Transverse colon (tissue), 4 donors: ENCODE measurements around the gene NBAS. TPM values are rescaled to one million over a fixed set of nuclear protein-coding genes. Genes with fewer than 3 reads are reported as not detected.
"Not testable (repeated sequence)": the region's sequence is repeated elsewhere in the genome, so short reads cannot be mapped to it uniquely, and the experiment has no call there.

Source experiments
- DNase-seq: peaks from one replicate; pipeline ENCODE4 v3.0.0-alpha.2; 2019
- H3K27ac ChIP-seq, 4 donors: fragments of 200-600 bp; sonication (generic); 2 replicates each; pipeline ENCODE4 v1.5.1; 2016 to 2018; ENCODE audit warnings: inconsistent platforms in 4 of 4
- H3K27me3 ChIP-seq: fragments of 200-600 bp; sonication (generic); 2 replicates; pipeline ENCODE4 v1.5.1; 2017; ENCODE audit warnings: inconsistent platforms
- H3K36me3 ChIP-seq, 4 donors: fragments of 200-600 bp; sonication (generic); 2 replicates each; pipeline ENCODE4 v1.5.1; 2017 to 2019; ENCODE audit warnings: inconsistent platforms in 4 of 4
- H3K4me1 ChIP-seq, 4 donors: fragments of 200-600 bp; sonication (generic); 2 replicates each; pipeline ENCODE4 v1.5.1; 2017 to 2020; ENCODE audit warnings: inconsistent platforms in 4 of 4
- H3K4me3 ChIP-seq, 4 donors: fragments of 200-600 bp; sonication (generic); 1 replicate in 1 of 4; 2 replicates in 3 of 4; pipeline versions ENCODE4 v1.5.1 to v1.6.1; 2017 to 2019; ENCODE audit warnings: inconsistent platforms in 4 of 4
- H3K9me3 ChIP-seq, 2 donors: fragments of 200-600 bp; sonication (generic); 2 replicates each; pipeline ENCODE4 v1.5.1; 2017 to 2019; ENCODE audit warnings: inconsistent platforms in 2 of 2
- EP300 ChIP-seq: sonication (generic); formaldehyde crosslinking; IDR thresholded peaks from one replicate; pipeline ENCODE4 v1.6.1; 2017; ENCODE audit warnings: antibody characterized with exemption, low read depth
- POLR2A ChIP-seq: fragments of 450-650 bp; IDR thresholded peaks from one replicate; pipeline ENCODE4 v1.6.1; 2016; ENCODE audit warnings: antibody characterized with exemption, mild to moderate bottlenecking, moderate library complexity
- POLR2AphosphoS5 ChIP-seq, 3 donors: sonication (generic); formaldehyde crosslinking; IDR thresholded peaks; one replicate each; pipeline ENCODE4 v1.6.1; 2016; ENCODE audit warnings: antibody characterized with exemption in 3 of 3
- WGBS, 2 donors: methylation state at CpG; one replicate each; pipeline ENCODE4 v1.1.5; 2018; ENCODE audit warnings: low coverage in 1 of 2; 5-methylcytosine and 5-hydroxymethylcytosine counted together
- in situ Hi-C, 4 donors: fragments of 200-750 bp; cut with MboI; loops; one replicate each; pipeline versions ENCODE4 v1.15.0 to v1.15.1; 2017; ENCODE audit warnings: low sequenced_read_pairs in 3 of 4, low pct_ligation_motif_present in 1 of 4, low pct_unique_long_range_greater_than_20kb in 1 of 4
- intact Hi-C: fragments of 100-400 bp; cut with DNase I; formaldehyde crosslinking; loops from one replicate; pipeline ENCODE4 v1.15.1; 2023; ENCODE audit warnings: low total_unique reads
- total RNA-seq, 4 donors: library from RNA; depleted of rRNA; stranded (reverse); fragments of >200 nt; gene quantifications; one replicate each; pipeline ENCODE4 v1.1.0, GENCODE V29; 2016
- TF ChIP-seq, protein P1 (sequence below), 5 experiments: fragments of 200-600 bp in 3 of 5; fragments of 450-650 bp in 2 of 5; sonication (generic) in 3 of 5; IDR thresholded peaks; 1 replicate in 2 of 5; 2 replicates in 3 of 5; pipeline ENCODE4 v1.5.1; 2016 to 2017; ENCODE audit warnings: antibody characterized with exemption in 5 of 5, inconsistent platforms in 3 of 5, mild to moderate bottlenecking in 2 of 5, moderate library complexity in 1 of 5

NBAS gene
- total RNA-seq, 4 donors from 2014 or later = 30.6 to 43.2 (median 34.5) TPM

DNA sequence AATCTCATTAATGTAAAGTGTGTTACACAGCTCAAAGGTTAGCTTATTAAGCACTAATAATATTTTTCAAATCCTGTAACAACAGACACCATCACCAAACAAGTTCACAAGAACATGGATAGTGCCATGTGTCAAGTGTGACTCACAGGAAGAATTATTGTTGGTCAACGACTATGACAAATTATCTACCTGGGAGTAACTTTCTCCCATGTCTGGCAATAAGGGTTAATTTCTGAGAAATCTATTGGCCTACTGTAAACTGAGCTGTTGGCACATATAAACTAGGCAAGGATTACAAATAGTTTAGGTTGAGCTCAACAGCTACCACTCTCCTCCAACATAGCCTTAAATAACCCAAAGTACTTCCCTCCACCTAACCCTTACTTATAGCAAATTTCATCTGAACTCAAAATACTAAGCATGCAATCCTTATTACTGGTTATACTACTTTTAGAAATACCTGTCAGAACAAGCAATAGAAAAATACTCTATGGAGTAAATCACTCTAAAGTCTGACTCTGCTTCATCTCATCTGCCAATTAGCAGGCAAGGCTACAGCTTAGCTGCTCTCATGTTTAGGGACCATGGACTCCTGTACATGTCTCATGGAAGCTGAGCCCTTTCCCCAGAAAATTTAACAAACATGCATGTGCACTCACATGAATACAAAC lies 223.0 kb downstream of the NBAS start:
- intact Hi-C loops (no loop called here), in situ Hi-C loops (no loop called here)
- Histone ChIP-seq H3K4me1 (no peaks in the 10 kb centered on the region), H3K27me3 (no peaks in the 10 kb centered on the region), H3K4me3 (no peak overlapping the region), H3K9me3 (no peaks in the 10 kb centered on the region), H3K36me3 (no peaks in the 10 kb centered on the region), H3K27ac (no peak overlapping the region)
- TF ChIP-seq EP300 = no peak
- no peak for TF ChIP-seq POLR2A
- WGBS, 2 donors = 75% methylated on average over 1 of the region's 1 CpG; no CpG with 5 or more reads in 1 of the 2 donors
- DNase-seq = no peak

DNA sequence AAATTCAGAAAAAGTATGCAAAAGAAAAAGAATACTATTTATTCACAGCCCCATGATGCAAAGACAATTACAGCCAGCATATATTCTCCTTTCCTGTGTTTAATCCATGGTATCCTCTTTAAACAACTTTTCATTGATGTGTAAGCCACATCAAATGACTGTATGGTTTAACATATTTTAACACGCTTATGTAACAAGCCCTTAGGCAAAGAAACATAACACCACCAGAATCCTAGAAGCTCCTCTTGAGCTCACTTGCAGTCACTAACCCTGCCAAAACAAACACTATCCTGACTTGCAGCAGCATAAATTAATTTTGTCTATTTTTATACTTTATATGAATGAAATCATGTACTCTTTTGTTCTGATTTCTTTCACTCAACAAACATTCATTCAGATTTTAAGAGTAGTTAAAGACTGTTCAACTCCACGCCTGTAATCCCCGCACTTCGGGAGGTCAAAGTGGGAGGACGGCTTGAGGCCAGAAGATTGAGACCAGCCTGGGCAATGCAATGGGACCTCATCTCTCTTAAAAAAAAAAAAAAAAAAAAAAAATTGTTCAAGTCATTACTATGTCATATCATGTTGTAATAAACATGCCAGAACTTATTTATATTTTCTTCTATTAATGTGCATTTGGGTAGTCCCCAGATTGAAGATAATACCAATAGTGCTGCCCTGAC lies 226.3 kb downstream of the NBAS start:
- TF ChIP-seq, protein P1, sequence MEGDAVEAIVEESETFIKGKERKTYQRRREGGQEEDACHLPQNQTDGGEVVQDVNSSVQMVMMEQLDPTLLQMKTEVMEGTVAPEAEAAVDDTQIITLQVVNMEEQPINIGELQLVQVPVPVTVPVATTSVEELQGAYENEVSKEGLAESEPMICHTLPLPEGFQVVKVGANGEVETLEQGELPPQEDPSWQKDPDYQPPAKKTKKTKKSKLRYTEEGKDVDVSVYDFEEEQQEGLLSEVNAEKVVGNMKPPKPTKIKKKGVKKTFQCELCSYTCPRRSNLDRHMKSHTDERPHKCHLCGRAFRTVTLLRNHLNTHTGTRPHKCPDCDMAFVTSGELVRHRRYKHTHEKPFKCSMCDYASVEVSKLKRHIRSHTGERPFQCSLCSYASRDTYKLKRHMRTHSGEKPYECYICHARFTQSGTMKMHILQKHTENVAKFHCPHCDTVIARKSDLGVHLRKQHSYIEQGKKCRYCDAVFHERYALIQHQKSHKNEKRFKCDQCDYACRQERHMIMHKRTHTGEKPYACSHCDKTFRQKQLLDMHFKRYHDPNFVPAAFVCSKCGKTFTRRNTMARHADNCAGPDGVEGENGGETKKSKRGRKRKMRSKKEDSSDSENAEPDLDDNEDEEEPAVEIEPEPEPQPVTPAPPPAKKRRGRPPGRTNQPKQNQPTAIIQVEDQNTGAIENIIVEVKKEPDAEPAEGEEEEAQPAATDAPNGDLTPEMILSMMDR (IDR thresholded peaks at IDR 0.05) = no peak
- TF ChIP-seq POLR2A (no peak), POLR2AphosphoS5 (IDR thresholded peaks at IDR 0.05) (no peak), EP300 (no peak)
- intact Hi-C loops = no loop called here
- Histone ChIP-seq H3K4me1 (no peaks in the 10 kb centered on the region), H3K27me3 (no peaks in the 10 kb centered on the region), H3K36me3 (peaks cover 0 to 10% (median 0%) of the 10 kb centered on the region in 4 donors), H3K4me3 (no peak overlapping the region), H3K27ac (no peak overlapping the region), H3K9me3 (no peaks in the 10 kb centered on the region)
- WGBS, 2 donors = 91% methylated on average over 5 of the region's 5 CpGs
- no peak for DNase-seq
- in situ Hi-C loops = no loop called here

DNA sequence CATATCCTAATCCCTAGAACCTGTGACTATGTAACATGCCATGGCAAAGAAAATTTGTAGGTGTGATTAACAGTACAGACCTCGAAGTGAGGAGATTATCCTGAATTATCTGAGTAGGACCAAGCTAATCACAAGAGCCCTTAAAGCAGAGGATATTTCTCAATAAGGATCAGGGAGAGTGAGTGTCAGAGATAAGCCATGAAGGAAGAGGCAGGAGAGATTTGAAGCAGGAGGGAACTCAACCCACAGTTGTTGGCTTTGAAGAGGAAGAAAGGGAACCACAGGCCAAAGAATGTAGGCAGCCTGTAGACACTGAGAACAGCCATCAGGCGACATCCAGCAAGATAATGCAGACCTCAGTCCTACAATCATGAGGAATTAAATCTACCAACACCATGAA lies 229.3 kb downstream of the NBAS start:
- intact Hi-C loops = no loop called here
- DNase-seq = no peak
- TF ChIP-seq POLR2A (no peak), EP300 (no peak), POLR2AphosphoS5 (IDR thresholded peaks at IDR 0.05) (no peak)
- TF ChIP-seq, protein P1 (IDR thresholded peaks at IDR 0.05) = no peak
- H3K36me3 ChIP-seq = peaks cover 0 to 10% (median 4%) of the 10 kb centered on the region in 4 donors
- H3K4me1 ChIP-seq = no peaks in the 10 kb centered on the region
- H3K9me3 ChIP-seq = no peaks in the 10 kb centered on the region
- in situ Hi-C loops = no loop called here
- H3K27me3 ChIP-seq = no peaks in the 10 kb centered on the region
- no peak overlapping the region for H3K4me3 ChIP-seq
- 89 to 95% methylated on average over 2 of the region's 2 CpGs for WGBS, 2 donors
- no peak overlapping the region for H3K27ac ChIP-seq

DNA sequence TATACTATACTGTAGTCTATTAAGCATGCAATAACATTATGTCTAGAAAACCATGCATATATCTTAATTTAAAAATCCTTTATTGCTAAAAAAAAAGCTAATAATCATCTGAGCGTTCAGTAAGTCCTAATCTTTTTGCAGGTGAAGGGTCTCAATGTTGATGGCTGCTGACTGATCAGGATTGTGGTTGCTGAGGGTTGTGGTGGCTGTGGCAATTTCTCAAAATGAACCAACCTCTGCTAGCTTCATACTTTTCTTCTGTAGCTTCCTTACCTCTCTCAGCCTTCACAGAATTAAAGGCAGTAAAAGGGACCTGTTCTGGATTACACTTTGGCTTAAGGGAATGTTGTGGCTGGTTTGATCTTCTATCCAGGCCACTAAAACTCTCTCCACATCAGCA lies 235.8 kb downstream of the NBAS start:
- Histone ChIP-seq H3K4me1 (no peaks in the 10 kb centered on the region), H3K9me3 (peaks cover 3 to 4% of the 10 kb centered on the region in 2 donors), H3K4me3 (no peak overlapping the region), H3K27ac (no peak overlapping the region), H3K36me3 (peaks cover 0 to 8% (median 2%) of the 10 kb centered on the region in 4 donors), H3K27me3 (no peaks in the 10 kb centered on the region)
- intact Hi-C loops = no loop called here
- DNase-seq = no peak
- TF ChIP-seq POLR2AphosphoS5 (IDR thresholded peaks at IDR 0.05) (no peak), POLR2A (no peak)
- in situ Hi-C loops = no loop called here
- WGBS, 2 donors = 82 to 85% methylated on average over 1 of the region's 1 CpG

DNA sequence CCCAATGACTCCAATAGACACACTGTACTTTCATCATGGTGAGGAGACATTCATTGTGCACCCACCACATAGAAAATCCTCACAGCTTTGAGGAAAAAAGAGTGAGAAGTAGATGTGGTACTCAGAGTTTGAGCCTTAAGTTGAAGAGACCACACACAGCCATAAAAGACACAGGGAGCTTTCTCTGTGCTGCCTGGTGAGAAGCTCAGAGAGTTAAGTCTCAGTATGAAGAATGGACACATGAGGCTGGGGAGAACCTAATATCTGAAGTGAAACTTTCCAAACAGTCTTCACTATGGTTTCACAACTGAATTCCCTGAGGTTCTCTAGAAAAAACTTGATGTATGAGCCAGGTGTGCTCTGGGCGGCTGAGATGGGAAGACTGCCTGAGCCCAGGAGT lies 237.9 kb downstream of the NBAS start:
- intact Hi-C loops (no loop called here), in situ Hi-C loops (no loop called here)
- no peak for TF ChIP-seq EP300
- no peak for TF ChIP-seq POLR2A
- TF ChIP-seq, protein P1 (IDR thresholded peaks at IDR 0.05) = no peak
- TF ChIP-seq POLR2AphosphoS5 (IDR thresholded peaks at IDR 0.05) = no peak

DNA sequence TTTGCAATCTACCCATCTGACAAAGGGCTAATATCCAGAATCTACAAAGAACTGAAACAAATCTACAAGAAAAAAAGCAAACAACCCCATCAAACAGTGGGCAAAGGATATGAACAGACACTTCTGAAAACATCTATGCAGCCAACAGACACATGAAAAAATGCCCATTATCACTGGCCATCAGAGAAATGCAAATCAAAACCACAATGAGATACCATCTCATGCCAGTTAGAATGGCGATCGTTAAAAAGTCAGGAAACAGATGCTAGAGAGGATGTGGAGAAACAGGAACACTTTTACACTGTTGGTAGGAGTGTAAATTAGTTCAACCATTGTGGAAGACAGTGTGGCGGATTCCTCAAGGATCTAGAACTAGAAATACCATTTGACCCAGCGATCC lies 239.7 kb downstream of the NBAS start:
- H3K36me3 ChIP-seq, H3K9me3 ChIP-seq, H3K4me3 ChIP-seq, H3K4me1 ChIP-seq, H3K27ac ChIP-seq, in situ Hi-C loops, H3K27me3 ChIP-seq, DNase-seq, intact Hi-C loops: not testable (repeated sequence)
- 90 to 100% methylated on average over 2 to 4 of the region's 4 CpGs for WGBS, 2 donors

More for the DNA sequence above, 237.9 kb downstream of the NBAS start:
- WGBS, 2 donors = 100% methylated on average over 1 of the region's 1 CpG
- Histone ChIP-seq H3K27me3 (no peaks in the 10 kb centered on the region), H3K4me3 (no peak overlapping the region), H3K36me3 (peaks cover 0 to 8% (median 0%) of the 10 kb centered on the region in 4 donors), H3K9me3 (peaks cover 3 to 4% of the 10 kb centered on the region in 2 donors), H3K4me1 (no peaks in the 10 kb centered on the region), H3K27ac (no peak overlapping the region)
- DNase-seq = no peak
